ENCODE data around the gene FAM111B. TPM values are rescaled to one million over a fixed set of nuclear protein-coding genes. Genes with fewer than 3 reads are reported as not detected.
"Not testable (repeated sequence)": the region's sequence is repeated elsewhere in the genome, so short reads cannot be mapped to it uniquely, and the experiment has no call there.

The FAM111B gene
- total RNA-seq, 2 donors from 2014 or later: 20.0 to 23.1 TPM

GRCh38 chr11:59062602-59063529, 44.2 kb upstream of the FAM111B start:
- no peak for TF ChIP-seq CTCF (conservative IDR thresholded peaks at IDR 0.05)
- Mint-ChIP-seq H3K36me3 (ENCODE audit: low read depth) (no peaks in the 10 kb centered on the region), H3K4me1 (peaks cover 5% of the 10 kb centered on the region), H3K27me3 (ENCODE audit: insufficient read depth) (peaks cover 52% of the 10 kb centered on the region), H3K4me3 (no peak overlapping the region), H3K27ac (no peak overlapping the region), H3K9me3 (no peaks in the 10 kb centered on the region)
- Histone ChIP-seq H3K4me1 (ENCODE audit: control insufficient read depth, insufficient read depth, low read length) (no peaks in the 10 kb centered on the region), H3K9ac (ENCODE audit: extremely low read depth, low read length, poor library complexity, severe bottlenecking) (no peak overlapping the region), H3K27me3 (ENCODE audit: control insufficient read depth, insufficient read depth, low read length, poor library complexity, severe bottlenecking) (no peaks in the 10 kb centered on the region), H3K27ac (ENCODE audit: low read depth, low read length) (no peak overlapping the region), H3K9me3 (ENCODE audit: control insufficient read depth, low read length) (no peaks in the 10 kb centered on the region), H3K36me3 (ENCODE audit: control insufficient read depth, insufficient read depth, low read length) (no peaks in the 10 kb centered on the region), H3K4me3 (ENCODE audit: low read length) (no peak overlapping the region)
- no peak for DNase-seq
- WGBS, 2 experiments (ENCODE audit: insufficient coverage in 1 of 2, insufficient read length in 1 of 2): 93 to 94% methylated on average over 35 to 56 of the region's 56 CpGs

GRCh38 chr11:59063996-59064727, 42.9 kb upstream of the FAM111B start:
- peaks cover 52% of the 10 kb centered on the region for H3K27me3 Mint-ChIP-seq (ENCODE audit: insufficient read depth)
- not testable (repeated sequence) for H3K4me3 Mint-ChIP-seq

GRCh38 chr11:59069087-59069486, 38.0 kb upstream of the FAM111B start:
- no peaks in the 10 kb centered on the region for H3K4me1 Mint-ChIP-seq
- Histone ChIP-seq H3K4me1 (ENCODE audit: control insufficient read depth, insufficient read depth, low read length) (no peaks in the 10 kb centered on the region), H3K27me3 (ENCODE audit: control insufficient read depth, insufficient read depth, low read length, poor library complexity, severe bottlenecking) (no peaks in the 10 kb centered on the region), H3K9ac (ENCODE audit: extremely low read depth, low read length, poor library complexity, severe bottlenecking) (no peak overlapping the region), H3K27ac (ENCODE audit: low read depth, low read length) (no peak overlapping the region), H3K36me3 (ENCODE audit: control insufficient read depth, insufficient read depth, low read length) (no peaks in the 10 kb centered on the region), H3K4me3 (ENCODE audit: low read length) (no peak overlapping the region), H3K9me3 (ENCODE audit: control insufficient read depth, low read length) (no peaks in the 10 kb centered on the region)
- H3K27me3 Mint-ChIP-seq (ENCODE audit: insufficient read depth): peaks cover 27% of the 10 kb centered on the region
- no CpG with 5 or more reads among the region's 1 CpG for WGBS, 2 experiments (ENCODE audit: insufficient coverage in 1 of 2, insufficient read length in 1 of 2)
- no peaks in the 10 kb centered on the region for H3K9me3 Mint-ChIP-seq
- no peaks in the 10 kb centered on the region for H3K36me3 Mint-ChIP-seq (ENCODE audit: low read depth)
- TF ChIP-seq CTCF (conservative IDR thresholded peaks at IDR 0.05): no peak
- no peak overlapping the region for H3K4me3 Mint-ChIP-seq
- H3K27ac Mint-ChIP-seq: no peak overlapping the region
- no peak for DNase-seq

More at GRCh38 chr11:59063996-59064727, 42.9 kb upstream of the FAM111B start:
- WGBS, 2 experiments (ENCODE audit: insufficient coverage in 1 of 2, insufficient read length in 1 of 2): 87 to 94% methylated on average over 6 to 14 of the region's 14 CpGs
- H3K27ac Mint-ChIP-seq; H3K36me3 ChIP-seq (ENCODE audit: control insufficient read depth, insufficient read depth, low read length); H3K4me3 ChIP-seq (ENCODE audit: low read length); H3K4me1 ChIP-seq (ENCODE audit: control insufficient read depth, insufficient read depth, low read length); H3K36me3 Mint-ChIP-seq (ENCODE audit: low read depth); H3K9me3 ChIP-seq (ENCODE audit: control insufficient read depth, low read length); H3K9me3 Mint-ChIP-seq; DNase-seq; H3K27me3 ChIP-seq (ENCODE audit: control insufficient read depth, insufficient read depth, low read length, poor library complexity, severe bottlenecking); H3K9ac ChIP-seq (ENCODE audit: extremely low read depth, low read length, poor library complexity, severe bottlenecking); H3K4me1 Mint-ChIP-seq; H3K27ac ChIP-seq (ENCODE audit: low read depth, low read length): not testable (repeated sequence)

All from endodermal cell (in vitro differentiated cells).